H1 (cell line): Measurements from ENCODE around the gene LLGL1. TPM values are rescaled to one million over a fixed set of nuclear protein-coding genes. Genes with fewer than 3 reads are reported as not detected.

Source experiments
- CEBPB ChIP-seq: IDR thresholded peaks from 2 replicates; pipeline ENCODE4 v1.6.1; 2012; ENCODE audit warnings: low read depth, low read length
- CHD1 ChIP-seq: IDR thresholded peaks from 2 replicates; pipeline ENCODE4 v1.6.1; 2012; ENCODE audit warnings: low read depth, low read length, improper control_type of control experiment
- FOSL1 ChIP-seq: IDR thresholded peaks from 2 replicates; pipeline ENCODE4 v1.6.1; 2011; ENCODE audit warnings: mild to moderate bottlenecking, low read depth, low read length, moderate library complexity; ENCODE audit not compliant: insufficient read depth
- GABPA ChIP-seq: IDR thresholded peaks from 2 replicates; pipeline ENCODE4 v1.6.1; 2011; ENCODE audit warnings: mild to moderate bottlenecking, low read length, moderate library complexity, borderline replicate concordance; ENCODE audit not compliant: insufficient read depth
- KDM1A ChIP-seq: fragments of 200-600, 300-600 bp; sonication (generic); IDR thresholded peaks from 2 replicates; pipeline ENCODE4 v1.7.1; 2016; ENCODE audit warnings: mild to moderate bottlenecking, low read length, borderline replicate concordance
- SIX5 ChIP-seq: IDR thresholded peaks from 2 replicates; pipeline ENCODE4 v1.6.1; 2011; ENCODE audit warnings: mild to moderate bottlenecking, low read depth, low read length
- polyA plus RNA-seq, 7 experiments: library from polyadenylated mRNA; depleted of rRNA in 3 of 7; stranded (reverse) in 5 of 7; unstranded in 2 of 7; fragments of >200 nt in 5 of 7; fragments of 200-250 nt in 2 of 7; gene quantifications; 1 replicate in 5 of 7; 2 replicates in 1 of 7; 4 replicates in 1 of 7; pipeline versions ENCODE4 v1.2.1 to v1.2.3, GENCODE V29; 2011 to 2013; ENCODE audit warnings: missing spikeins in 2 of 7, mixed read lengths in 2 of 7
- total RNA-seq: library from RNA; stranded (reverse); fragmentation: NEBNext Ultra II Directional; extraction: Animal tissue kit (Norgen Biotek cat#: 25700); gene quantifications from 2 replicates; pipeline ENCODE4 v1.2.1, GENCODE V29; 2021

Gene LLGL1
- total and polyA plus RNA-seq, 2 of the 8 experiments (the other 6 are each of a cell fraction or from before 2014, with no cell fraction given) = 71.3 to 107 TPM

DNA sequence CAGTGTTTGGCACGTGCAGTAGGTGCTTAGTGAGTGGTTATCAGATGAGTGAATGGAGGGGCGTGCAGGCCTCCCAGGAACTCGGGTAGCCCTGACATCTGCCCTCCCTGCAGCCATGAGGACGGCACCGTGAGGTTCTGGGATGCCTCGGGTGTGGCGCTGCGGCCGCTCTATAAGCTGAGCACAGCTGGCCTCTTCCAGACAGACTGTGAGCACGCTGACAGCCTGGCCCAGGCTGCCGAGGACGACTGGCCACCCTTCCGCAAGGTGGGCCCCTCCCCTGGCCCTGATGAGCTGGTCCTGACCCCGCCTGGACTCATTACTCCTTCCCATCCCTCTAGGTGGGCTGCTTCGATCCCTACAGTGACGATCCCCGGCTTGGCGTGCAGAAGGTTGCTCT is 11.1 kb downstream of the LLGL1 start (continued):
- TF ChIP-seq KDM1A = no peak
- TF ChIP-seq GABPA = no peak
- TF ChIP-seq SIX5 = no peak
- TF ChIP-seq CEBPB = no peak
- no peak for TF ChIP-seq CHD1
- TF ChIP-seq FOSL1 = no peak
